CD4-positive, alpha-beta memory T cell (primary cell): Measurements from ENCODE around the gene ENPP1. TPM values are rescaled to one million over a fixed set of nuclear protein-coding genes. Genes with fewer than 3 reads are reported as not detected.
"Not testable (repeated sequence)": the region's sequence is repeated elsewhere in the genome, so short reads cannot be mapped to it uniquely, and the experiment has no call there.

Experiments used
- CTCF ChIA-PET: fragments of 350-600 bp; sonication (Branson Sonifier 250); formaldehyde crosslinking; loops from one replicate; lab custom pipeline; 2021; ENCODE audit warnings: inconsistent platforms; ENCODE audit not compliant: partially characterized antibody; lab: Charles Lee
- POLR2A ChIA-PET: fragments of 350-600 bp; sonication (Branson Sonifier 250); formaldehyde crosslinking; loops from one replicate; lab custom pipeline; 2021; ENCODE audit not compliant: partially characterized antibody; lab: Charles Lee
- DNase-seq, 5 donors: peaks; one replicate each; pipeline versions ENCODE4 v3.0.0 to v3.0.0-alpha.2; 2020 to 2022; ENCODE audit warnings: mixed read lengths in 1 of 5
- H3K27ac ChIP-seq: one replicate; pipeline ENCODE4 v1.7.0; 2013; ENCODE audit warnings: low read depth, low read length
- H3K27me3 ChIP-seq: 2 replicates; pipeline ENCODE4 v1.7.0; 2013; ENCODE audit warnings: mild to moderate bottlenecking, low read length, moderate library complexity; ENCODE audit not compliant: insufficient read depth
- H3K36me3 ChIP-seq: 2 replicates; pipeline ENCODE4 v1.7.0; 2013; ENCODE audit warnings: mild to moderate bottlenecking, low read length, moderate library complexity; ENCODE audit not compliant: insufficient read depth
- H3K4me1 ChIP-seq: 2 replicates; pipeline ENCODE4 v1.7.0; 2013; ENCODE audit warnings: mild to moderate bottlenecking, low read length, moderate library complexity; ENCODE audit not compliant: insufficient read depth
- H3K4me3 ChIP-seq, 2 donors: one replicate each; pipeline ENCODE4 v1.7.0; 2013; ENCODE audit warnings: low read length in 2 of 2, mild to moderate bottlenecking in 1 of 2
- H3K9me3 ChIP-seq, 2 donors: one replicate each; pipeline ENCODE4 v1.7.0; 2013; ENCODE audit warnings: low read length in 2 of 2, control low read depth in 1 of 2; ENCODE audit not compliant: control insufficient read depth in 1 of 2
- H3K27ac Mint-ChIP-seq, 7 donors: one replicate each; pipeline ENCODE4 v1.8.0; 2020 to 2021; ENCODE audit warnings: mixed read lengths in 7 of 7, mild to moderate bottlenecking in 6 of 7, inconsistent platforms in 3 of 7, moderate library complexity in 3 of 7
- H3K27me3 Mint-ChIP-seq, 2 donors: one replicate each; pipeline ENCODE4 v1.8.0; 2020 to 2021; ENCODE audit warnings: mixed read lengths in 2 of 2
- H3K36me3 Mint-ChIP-seq, 2 donors: one replicate each; pipeline ENCODE4 v1.8.0; 2020 to 2021; ENCODE audit warnings: mixed read lengths in 2 of 2, inconsistent platforms in 1 of 2, mild to moderate bottlenecking in 1 of 2
- H3K4me1 Mint-ChIP-seq, 4 donors: one replicate each; pipeline ENCODE4 v1.8.0; 2020 to 2021; ENCODE audit warnings: mixed read lengths in 4 of 4, mild to moderate bottlenecking in 1 of 4
- H3K4me3 Mint-ChIP-seq, 8 donors: one replicate each; pipeline ENCODE4 v1.8.0; 2020 to 2021; ENCODE audit warnings: mixed read lengths in 8 of 8, mild to moderate bottlenecking in 7 of 8, moderate library complexity in 6 of 8, inconsistent platforms in 3 of 8
- H3K9me3 Mint-ChIP-seq, 8 donors: one replicate each; pipeline ENCODE4 v1.8.0; 2020 to 2021; ENCODE audit warnings: mixed read lengths in 8 of 8, mild to moderate bottlenecking in 5 of 8, inconsistent platforms in 3 of 8, moderate library complexity in 1 of 8
- intact Hi-C: fragments of 100-400 bp; cut with micrococcal nuclease; formaldehyde crosslinking; loops from one replicate; pipeline ENCODE4 v1.15.1; 2023
- polyA plus RNA-seq, 2 donors: library from polyadenylated mRNA; unstranded; fragments of 300-500 nt; fragmentation: Illumina TruSeq; gene quantifications; one replicate each; pipeline ENCODE4 v1.2.3, GENCODE V29; 2021
- total RNA-seq, 2 experiments: library from RNA; stranded (reverse); gene quantifications; one replicate each; pipeline ENCODE4 v1.2.3, GENCODE V29; 2021

Gene ENPP1
- total and polyA plus RNA-seq, 4 experiments from 2014 or later = 0.03 to 0.52 (median 0.11) TPM; not detected in 1

DNA sequence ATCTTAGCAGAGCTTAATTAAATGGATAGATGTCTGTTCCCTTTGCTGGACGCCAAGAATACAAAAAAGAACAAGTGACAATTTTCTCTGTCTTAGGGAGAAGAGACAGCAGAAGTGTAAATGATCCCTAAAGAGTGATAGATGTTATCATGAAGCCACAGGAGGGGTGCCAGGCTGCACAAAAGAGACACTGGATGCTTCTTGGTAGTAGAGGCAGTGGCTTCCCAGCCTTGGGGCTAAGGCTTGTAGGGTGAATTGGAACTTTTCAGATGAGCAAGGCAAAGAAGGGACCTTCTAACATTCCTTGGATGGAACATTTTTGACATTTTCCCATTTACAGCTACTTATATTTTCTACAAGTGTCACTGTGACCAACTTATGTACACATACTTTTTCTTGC is 85.4 kb downstream of the ENPP1 start:
- H3K27me3 ChIP-seq = no peaks in the 10 kb centered on the region
- Mint-ChIP-seq H3K9me3 (peaks cover 2 to 9% (median 5%) of the 10 kb centered on the region in 8 donors), H3K36me3 (peaks cover 0 to 2% of the 10 kb centered on the region in 2 donors), H3K27me3 (peaks cover 6 to 11% of the 10 kb centered on the region in 2 donors), H3K4me3 (no peak overlapping the region), H3K27ac (no peak overlapping the region), H3K4me1 (peaks cover 0 to 2% (median 0%) of the 10 kb centered on the region in 4 donors)
- no peak for DNase-seq
- CTCF ChIA-PET = interaction anchor here (0.7 to 1.9 kb wide), 3 partner anchors 15 to 22 kb away, joined by 3 to 5 read pairs (median 3); no protein-coding TSS in a partner anchor
- POLR2A ChIA-PET = no interaction called here
- H3K36me3 ChIP-seq = no peaks in the 10 kb centered on the region
- no peak overlapping the region for H3K4me3 ChIP-seq
- no peaks in the 10 kb centered on the region for H3K9me3 ChIP-seq
- no peak overlapping the region for H3K27ac ChIP-seq
- H3K4me1 ChIP-seq = no peaks in the 10 kb centered on the region
- intact Hi-C loops = no loop called here

DNA sequence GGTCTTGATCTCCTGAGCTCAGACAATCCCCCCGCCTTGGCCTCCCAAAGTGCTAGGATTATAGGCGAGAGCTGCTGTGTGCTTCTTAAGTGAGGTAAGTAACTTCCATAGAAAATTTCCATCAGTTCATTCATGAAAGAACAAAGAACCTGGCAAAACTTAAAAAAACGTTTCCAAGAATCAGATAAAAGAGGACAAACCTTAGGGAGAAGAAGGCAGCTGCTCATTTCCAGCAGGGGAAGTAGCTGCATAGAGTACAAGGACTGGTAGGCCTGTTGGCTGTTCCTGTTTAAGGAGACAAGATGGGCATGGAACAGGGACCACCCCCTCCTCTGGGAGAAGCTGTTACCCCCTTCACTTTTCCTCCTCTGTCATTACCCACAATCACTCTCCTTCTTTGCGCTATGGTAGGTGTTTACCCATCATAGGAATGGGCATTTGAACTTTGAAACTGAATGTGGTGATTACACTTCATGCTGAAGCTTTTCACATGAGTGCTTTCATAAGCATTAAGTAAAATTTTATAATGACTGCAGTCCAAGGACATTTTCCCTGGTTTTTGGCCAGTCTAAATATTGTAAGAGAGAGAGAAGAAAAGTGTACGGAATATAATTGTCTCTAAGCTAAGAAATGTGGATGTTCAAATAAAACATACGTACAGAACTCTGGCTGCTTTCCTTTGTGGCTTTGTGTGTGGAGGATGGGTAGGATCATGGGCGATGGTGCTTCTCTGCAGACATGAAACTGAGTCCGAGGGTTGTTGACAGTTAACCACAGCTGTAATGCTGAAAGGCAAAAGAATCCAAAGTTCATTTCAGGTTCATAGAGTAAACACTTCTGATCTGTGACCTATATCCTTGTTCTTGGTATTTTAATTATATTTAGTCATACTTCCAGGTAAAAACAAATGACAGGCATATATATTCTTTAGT is 86.9 kb downstream of the ENPP1 start:
- peaks cover 2 to 22% (median 6%) of the 10 kb centered on the region in 8 donors for H3K9me3 Mint-ChIP-seq
- POLR2A ChIA-PET = no interaction called here
- Histone ChIP-seq H3K27me3 (no peaks in the 10 kb centered on the region), H3K36me3 (no peaks in the 10 kb centered on the region), H3K27ac (no peak overlapping the region), H3K4me3 (no peak overlapping the region), H3K4me1 (no peaks in the 10 kb centered on the region), H3K9me3 (no peaks in the 10 kb centered on the region)
- peaks cover 6 to 10% of the 10 kb centered on the region in 2 donors for H3K27me3 Mint-ChIP-seq
- H3K27ac Mint-ChIP-seq = no peak overlapping the region
- peaks cover 0 to 2% (median 0%) of the 10 kb centered on the region in 4 donors for H3K4me1 Mint-ChIP-seq
- DNase-seq = no peak
- H3K4me3 Mint-ChIP-seq = no peak overlapping the region
- CTCF ChIA-PET = interaction anchor here (1.0 to 1.9 kb wide), 3 partner anchors 15 to 21 kb away, joined by 4 to 6 read pairs (median 5); no protein-coding TSS in a partner anchor
- intact Hi-C loops = no loop called here
- H3K36me3 Mint-ChIP-seq = no peaks in the 10 kb centered on the region

DNA sequence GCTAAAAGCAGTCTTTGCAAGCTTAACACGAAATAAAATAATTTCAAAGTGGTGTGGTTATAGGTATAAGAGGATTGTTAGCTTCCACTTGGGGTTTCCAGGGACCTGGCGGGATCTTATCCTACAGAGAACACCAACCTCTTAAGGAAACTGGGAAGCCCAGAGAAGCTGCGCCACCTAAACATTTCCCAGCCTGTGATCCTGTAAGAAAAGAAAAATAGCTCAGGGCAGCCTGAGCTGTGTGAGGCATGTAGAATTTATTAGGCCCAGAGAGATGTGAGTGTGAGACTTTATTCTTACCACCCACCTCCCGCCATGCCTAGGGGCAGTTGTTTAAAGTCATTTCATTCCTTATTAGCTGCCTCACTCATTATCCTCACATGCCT is 89.2 kb downstream of the ENPP1 start:
- CTCF ChIA-PET = interaction anchor here (1.3 to 2.2 kb wide), 2 partner anchors 10 to 13 kb away, joined by 4 to 8 read pairs; no protein-coding TSS in a partner anchor
- Mint-ChIP-seq H3K27ac (no peak overlapping the region), H3K27me3 (peaks cover 8 to 10% of the 10 kb centered on the region in 2 donors), H3K4me1 (peaks cover 0 to 2% (median 0%) of the 10 kb centered on the region in 4 donors), H3K36me3 (no peaks in the 10 kb centered on the region), H3K4me3 (no peak overlapping the region), H3K9me3 (peaks cover 0 to 22% (median 6%) of the 10 kb centered on the region in 8 donors)
- DNase-seq = no peak
- POLR2A ChIA-PET = no interaction called here
- no peak overlapping the region for H3K27ac ChIP-seq
- H3K9me3 ChIP-seq = no peaks in the 10 kb centered on the region
- H3K36me3 ChIP-seq = no peaks in the 10 kb centered on the region
- intact Hi-C loops = no loop called here
- no peaks in the 10 kb centered on the region for H3K27me3 ChIP-seq
- H3K4me1 ChIP-seq = no peaks in the 10 kb centered on the region
- no peak overlapping the region for H3K4me3 ChIP-seq

DNA sequence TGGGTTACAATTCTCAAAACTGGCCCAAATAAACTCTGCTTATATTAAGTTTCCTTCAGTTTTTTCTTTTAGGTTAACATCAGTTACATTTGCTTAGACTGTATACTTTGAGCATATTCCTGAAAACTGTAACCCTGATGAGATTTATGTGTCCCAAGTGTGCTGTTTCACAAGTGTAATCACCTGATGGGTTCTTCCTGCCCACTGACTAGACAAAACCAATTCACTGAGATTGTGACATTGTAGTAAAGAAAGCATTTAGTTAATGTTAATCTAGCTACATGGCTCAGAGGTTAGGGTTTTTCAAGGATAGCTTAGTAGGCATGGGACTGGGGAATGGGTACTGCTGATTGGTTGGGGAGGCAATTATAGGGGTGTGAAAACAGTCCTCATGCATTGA is 89.8 kb downstream of the ENPP1 start:
- Histone ChIP-seq H3K27ac (no peak overlapping the region), H3K4me3 (no peak overlapping the region), H3K36me3 (no peaks in the 10 kb centered on the region), H3K4me1 (no peaks in the 10 kb centered on the region), H3K9me3 (no peaks in the 10 kb centered on the region), H3K27me3 (no peaks in the 10 kb centered on the region)
- no peak for DNase-seq
- peaks cover 0 to 22% (median 6%) of the 10 kb centered on the region in 8 donors for H3K9me3 Mint-ChIP-seq
- CTCF ChIA-PET = interaction anchor here (2.2 kb wide), 1 partner anchor 12 kb away, joined by 8 read pairs; no protein-coding TSS in a partner anchor
- intact Hi-C loops = no loop called here
- no peaks in the 10 kb centered on the region for H3K36me3 Mint-ChIP-seq
- H3K27ac Mint-ChIP-seq = no peak overlapping the region
- POLR2A ChIA-PET = no interaction called here
- peaks cover 8 to 10% of the 10 kb centered on the region in 2 donors for H3K27me3 Mint-ChIP-seq
- H3K4me3 Mint-ChIP-seq = no peak overlapping the region
- peaks cover 0 to 2% (median 0%) of the 10 kb centered on the region in 4 donors for H3K4me1 Mint-ChIP-seq

DNA sequence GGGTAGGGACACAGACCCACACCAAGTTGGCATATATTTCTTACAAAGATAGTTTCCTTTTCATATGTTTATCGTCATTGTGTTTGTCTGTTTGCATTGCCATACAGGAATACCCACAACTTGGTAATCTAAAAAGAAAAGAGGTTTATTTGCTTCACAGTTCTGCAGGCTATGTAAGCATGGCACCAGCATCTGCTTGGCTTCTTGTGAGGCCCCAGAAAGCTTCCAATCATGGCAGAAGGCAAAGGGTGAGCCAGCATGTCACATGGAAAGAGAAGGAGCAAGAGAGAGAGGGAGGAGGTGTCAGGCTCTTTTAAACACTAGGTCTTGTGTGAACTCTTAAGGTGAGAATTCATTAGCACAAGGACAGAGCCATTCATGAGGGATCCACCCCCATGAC is 90.9 kb downstream of the ENPP1 start:
- CTCF ChIA-PET = interaction anchor here (1.8 kb wide), 1 partner anchor 9 kb away, joined by 5 read pairs; no protein-coding TSS in a partner anchor
- Histone ChIP-seq H3K36me3 (no peaks in the 10 kb centered on the region), H3K4me1 (no peaks in the 10 kb centered on the region), H3K27ac (no peak overlapping the region), H3K4me3 (no peak overlapping the region), H3K9me3 (no peaks in the 10 kb centered on the region), H3K27me3 (no peaks in the 10 kb centered on the region)
- no peak for DNase-seq
- H3K36me3 Mint-ChIP-seq = no peaks in the 10 kb centered on the region
- intact Hi-C loops = no loop called here
- peaks cover 8 to 17% of the 10 kb centered on the region in 2 donors for H3K27me3 Mint-ChIP-seq
- POLR2A ChIA-PET = no interaction called here
- H3K4me3 Mint-ChIP-seq = no peak overlapping the region
- H3K27ac Mint-ChIP-seq = no peak overlapping the region
- peaks cover 0 to 2% (median 0%) of the 10 kb centered on the region in 4 donors for H3K4me1 Mint-ChIP-seq
- H3K9me3 Mint-ChIP-seq = peaks cover 0 to 22% (median 6%) of the 10 kb centered on the region in 8 donors

DNA sequence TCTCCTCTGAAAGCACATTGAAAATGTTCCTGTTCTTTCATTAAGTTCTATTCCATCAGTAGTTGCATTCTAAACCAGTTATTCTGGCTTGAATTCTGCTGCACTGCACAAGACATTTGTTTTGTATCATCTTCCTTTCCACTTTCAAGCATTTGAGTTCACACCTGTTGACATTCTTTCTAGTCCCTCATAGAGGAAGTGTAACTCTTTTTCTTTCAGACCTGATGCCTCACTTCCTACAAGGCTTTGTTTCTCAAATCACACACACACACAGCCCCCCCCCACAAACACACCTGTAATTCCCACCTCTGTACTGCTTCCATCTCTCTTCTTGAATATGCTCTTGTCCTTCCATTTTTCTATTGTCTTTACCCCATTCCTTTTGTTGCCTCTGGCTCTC is 92.4 kb downstream of the ENPP1 start:
- Histone ChIP-seq H3K4me3 (no peak overlapping the region), H3K4me1 (no peaks in the 10 kb centered on the region), H3K27ac (no peak overlapping the region), H3K27me3 (no peaks in the 10 kb centered on the region), H3K9me3 (no peaks in the 10 kb centered on the region), H3K36me3 (no peaks in the 10 kb centered on the region)
- Mint-ChIP-seq H3K9me3 (peaks cover 0 to 22% (median 6%) of the 10 kb centered on the region in 8 donors), H3K4me1 (no peaks in the 10 kb centered on the region), H3K27ac (no peak overlapping the region), H3K27me3 (peaks cover 6 to 17% of the 10 kb centered on the region in 2 donors), H3K4me3 (no peak overlapping the region), H3K36me3 (no peaks in the 10 kb centered on the region)
- ChIA-PET CTCF (interaction anchor here (0.8 to 1.8 kb wide), 3 partner anchors 8 to 366 kb away, joined by 3 to 5 read pairs (median 4); no protein-coding TSS in a partner anchor), POLR2A (no interaction called here)
- intact Hi-C loops = no loop called here
- no peak for DNase-seq

DNA sequence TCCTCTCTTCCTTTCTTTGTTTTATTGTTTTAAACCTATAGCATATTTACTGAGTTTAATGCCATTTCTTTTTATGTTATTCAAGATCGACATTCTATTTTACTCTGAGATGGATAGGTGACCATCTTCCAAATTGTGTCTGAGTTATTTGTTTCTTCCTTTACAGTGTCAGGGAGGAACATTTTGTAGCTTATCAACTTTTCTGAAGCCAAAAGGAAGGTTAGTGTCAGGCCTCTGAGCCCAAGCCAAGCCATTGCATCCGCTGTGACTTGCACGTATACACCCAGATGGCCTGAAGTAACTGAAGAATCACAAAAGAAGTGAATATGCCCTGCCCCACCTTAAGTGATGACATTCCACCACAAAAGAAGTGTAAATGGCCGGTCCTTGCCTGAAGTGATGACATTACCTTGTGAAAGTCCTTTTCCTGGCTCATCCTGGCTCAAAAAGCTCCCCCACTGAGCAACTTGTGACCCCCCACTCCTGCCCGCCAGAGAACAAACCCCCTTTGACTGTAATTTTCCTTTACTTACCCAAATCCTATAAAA is 93.6 kb downstream of the ENPP1 start:
- H3K27me3 ChIP-seq, POLR2A ChIA-PET: not testable (repeated sequence)
- CTCF ChIA-PET = interaction anchor here (0.6 to 1.0 kb wide), 3 partner anchors 10 to 998 kb away, joined by 3 to 4 read pairs (median 3); no protein-coding TSS in a partner anchor

More for the DNA sequence above, 93.6 kb downstream of the ENPP1 start:
- Mint-ChIP-seq H3K9me3 (peaks cover 0 to 22% (median 6%) of the 10 kb centered on the region in 8 donors), H3K27me3 (peaks cover 4 to 16% of the 10 kb centered on the region in 2 donors)
- H3K9me3 ChIP-seq, H3K4me1 ChIP-seq, DNase-seq, H3K36me3 ChIP-seq, intact Hi-C loops, H3K4me1 Mint-ChIP-seq, H3K4me3 Mint-ChIP-seq, H3K36me3 Mint-ChIP-seq, H3K27ac ChIP-seq, H3K4me3 ChIP-seq, H3K27ac Mint-ChIP-seq: not testable (repeated sequence)
